HepG2 (cell line): ENCODE results near the gene DYRK2. TPM values are rescaled to one million over a fixed set of nuclear protein-coding genes. Genes with fewer than 3 reads are reported as not detected.

Source experiments
- CC2D1A ChIP-seq: sonication (generic); formaldehyde crosslinking; IDR thresholded peaks from 2 replicates; pipeline ENCODE4 v1.8.1; 2023; ENCODE audit warnings: mild to moderate bottlenecking, missing genetic modification reagents
- DZIP1 ChIP-seq: sonication (generic); formaldehyde crosslinking; IDR thresholded peaks from 2 replicates; pipeline ENCODE4 v1.5.0; 2020; ENCODE audit warnings: mild to moderate bottlenecking, missing genetic modification reagents
- MYC ChIP-seq: sonication (generic); formaldehyde crosslinking; IDR thresholded peaks from 2 replicates; pipeline ENCODE4 v1.9.0; 2021; ENCODE audit warnings: missing genetic modification reagents, borderline replicate concordance
- YEATS4 ChIP-seq: sonication (generic); formaldehyde crosslinking; IDR thresholded peaks from 2 replicates; pipeline ENCODE4 v1.4.0; 2020; ENCODE audit warnings: missing genetic modification reagents, borderline replicate concordance
- ZC3H4 ChIP-seq: sonication (generic); formaldehyde crosslinking; IDR thresholded peaks from 2 replicates; pipeline ENCODE4 v1.4.0; 2020; ENCODE audit warnings: missing genetic modification reagents, borderline replicate concordance
- ZNF354B ChIP-seq: sonication (generic); formaldehyde crosslinking; IDR thresholded peaks from 2 replicates; pipeline ENCODE4 v1.8.0; 2022; ENCODE audit warnings: mild to moderate bottlenecking, missing genetic modification reagents
- ZNF652 ChIP-seq: IDR thresholded peaks from 2 replicates; pipeline ENCODE4 v1.6.1; 2016; ENCODE audit warnings: low read depth, borderline replicate concordance
- ZNF768 ChIP-seq: sonication (generic); formaldehyde crosslinking; IDR thresholded peaks from 2 replicates; pipeline ENCODE4 v1.4.0; 2020; ENCODE audit warnings: missing genetic modification reagents
- polyA plus RNA-seq, 8 experiments: library from polyadenylated mRNA; depleted of rRNA in 3 of 8; stranded (reverse) in 7 of 8; unstranded in 1 of 8; fragments of >200 nt; fragmentation: Illumina TruSeq in 4 of 8; extraction: Trizol in 4 of 8; gene quantifications; 2 replicates each; pipeline versions ENCODE4 v1.2.1 to v1.2.3, GENCODE V29; 2011 to 2016; ENCODE audit warnings: low read depth in 4 of 8, missing spikeins in 1 of 8, mixed read lengths in 1 of 8; ENCODE audit not compliant: insufficient read depth in 1 of 8
- total RNA-seq, 5 experiments: library from RNA; depleted of rRNA; stranded (reverse); fragments of >200 nt; fragmentation: Illumina TruSeq; extraction: Trizol; gene quantifications; 2 replicates each; pipeline ENCODE4 v1.2.3, GENCODE V29; 2016; ENCODE audit warnings: low read depth in 1 of 5
- TF ChIP-seq, protein P1 (sequence below): IDR thresholded peaks from 2 replicates; pipeline ENCODE4 v1.6.1; 2016; ENCODE audit warnings: low read depth, missing genetic modification reagents, missing compliant biosample characterization
- TF ChIP-seq, protein P2 (sequence below): sonication (generic); formaldehyde crosslinking; IDR thresholded peaks from 2 replicates; pipeline ENCODE4 v1.9.0; 2021; ENCODE audit warnings: missing genetic modification reagents, mild to moderate bottlenecking, borderline replicate concordance
- TF ChIP-seq, protein P3 (sequence below): sonication (generic); formaldehyde crosslinking; IDR thresholded peaks from 2 replicates; pipeline ENCODE4 v1.8.1; 2023; ENCODE audit warnings: mild to moderate bottlenecking, inconsistent platforms, moderate library complexity, missing genetic modification reagents, borderline replicate concordance
- TF ChIP-seq, protein P4 (sequence below): sonication (generic); formaldehyde crosslinking; IDR thresholded peaks from 2 replicates; pipeline ENCODE4 v1.5.1; 2020; ENCODE audit warnings: mild to moderate bottlenecking, missing genetic modification reagents, moderate library complexity

Gene DYRK2
- total and polyA plus RNA-seq, 2 of the 13 experiments (the other 11 are each of a cell fraction or from before 2014, with no cell fraction given): 8.2 to 11.5 TPM

DNA sequence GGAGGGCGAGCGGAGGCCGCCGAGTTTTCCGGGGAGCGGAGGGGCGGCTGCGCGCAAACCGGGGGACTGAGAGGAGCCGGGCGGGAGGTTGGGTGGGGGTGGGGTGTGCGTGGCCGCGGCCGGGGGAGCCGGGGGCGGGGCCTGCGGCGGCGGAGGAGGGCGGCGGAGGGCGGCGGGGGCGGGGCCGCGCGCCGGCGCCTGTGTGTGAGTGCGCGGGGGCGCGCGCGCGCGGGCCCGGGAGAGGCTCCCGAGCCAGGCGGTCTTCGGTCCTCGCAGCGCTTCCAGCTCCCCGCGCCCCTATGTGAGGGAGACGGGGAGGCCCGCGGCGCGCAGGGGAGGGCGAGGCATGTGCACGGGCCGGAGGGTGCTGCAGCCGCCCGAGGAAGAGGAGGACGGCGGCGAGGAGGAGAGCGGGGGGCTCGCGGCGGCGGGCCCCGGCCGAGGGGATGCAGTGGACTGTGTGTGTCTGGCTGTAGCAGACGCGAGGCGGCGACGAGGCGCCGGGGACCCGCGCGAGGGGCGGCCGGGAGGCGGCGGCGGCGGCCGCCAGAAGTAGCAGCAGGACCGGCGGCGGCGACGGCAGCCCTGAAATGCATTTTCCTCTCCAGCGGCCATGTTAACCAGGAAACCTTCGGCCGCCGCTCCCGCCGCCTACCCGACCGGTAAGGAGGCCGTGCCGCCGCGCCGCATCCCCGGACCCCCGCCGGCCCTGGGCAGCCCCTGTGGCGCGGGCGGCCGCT, at the start of gene DYRK2 (continued):
- TF ChIP-seq DZIP1: 0 out of 2 replicates have a peak, but pooled peaks have one; percentile 36
- TF ChIP-seq, protein P1, sequence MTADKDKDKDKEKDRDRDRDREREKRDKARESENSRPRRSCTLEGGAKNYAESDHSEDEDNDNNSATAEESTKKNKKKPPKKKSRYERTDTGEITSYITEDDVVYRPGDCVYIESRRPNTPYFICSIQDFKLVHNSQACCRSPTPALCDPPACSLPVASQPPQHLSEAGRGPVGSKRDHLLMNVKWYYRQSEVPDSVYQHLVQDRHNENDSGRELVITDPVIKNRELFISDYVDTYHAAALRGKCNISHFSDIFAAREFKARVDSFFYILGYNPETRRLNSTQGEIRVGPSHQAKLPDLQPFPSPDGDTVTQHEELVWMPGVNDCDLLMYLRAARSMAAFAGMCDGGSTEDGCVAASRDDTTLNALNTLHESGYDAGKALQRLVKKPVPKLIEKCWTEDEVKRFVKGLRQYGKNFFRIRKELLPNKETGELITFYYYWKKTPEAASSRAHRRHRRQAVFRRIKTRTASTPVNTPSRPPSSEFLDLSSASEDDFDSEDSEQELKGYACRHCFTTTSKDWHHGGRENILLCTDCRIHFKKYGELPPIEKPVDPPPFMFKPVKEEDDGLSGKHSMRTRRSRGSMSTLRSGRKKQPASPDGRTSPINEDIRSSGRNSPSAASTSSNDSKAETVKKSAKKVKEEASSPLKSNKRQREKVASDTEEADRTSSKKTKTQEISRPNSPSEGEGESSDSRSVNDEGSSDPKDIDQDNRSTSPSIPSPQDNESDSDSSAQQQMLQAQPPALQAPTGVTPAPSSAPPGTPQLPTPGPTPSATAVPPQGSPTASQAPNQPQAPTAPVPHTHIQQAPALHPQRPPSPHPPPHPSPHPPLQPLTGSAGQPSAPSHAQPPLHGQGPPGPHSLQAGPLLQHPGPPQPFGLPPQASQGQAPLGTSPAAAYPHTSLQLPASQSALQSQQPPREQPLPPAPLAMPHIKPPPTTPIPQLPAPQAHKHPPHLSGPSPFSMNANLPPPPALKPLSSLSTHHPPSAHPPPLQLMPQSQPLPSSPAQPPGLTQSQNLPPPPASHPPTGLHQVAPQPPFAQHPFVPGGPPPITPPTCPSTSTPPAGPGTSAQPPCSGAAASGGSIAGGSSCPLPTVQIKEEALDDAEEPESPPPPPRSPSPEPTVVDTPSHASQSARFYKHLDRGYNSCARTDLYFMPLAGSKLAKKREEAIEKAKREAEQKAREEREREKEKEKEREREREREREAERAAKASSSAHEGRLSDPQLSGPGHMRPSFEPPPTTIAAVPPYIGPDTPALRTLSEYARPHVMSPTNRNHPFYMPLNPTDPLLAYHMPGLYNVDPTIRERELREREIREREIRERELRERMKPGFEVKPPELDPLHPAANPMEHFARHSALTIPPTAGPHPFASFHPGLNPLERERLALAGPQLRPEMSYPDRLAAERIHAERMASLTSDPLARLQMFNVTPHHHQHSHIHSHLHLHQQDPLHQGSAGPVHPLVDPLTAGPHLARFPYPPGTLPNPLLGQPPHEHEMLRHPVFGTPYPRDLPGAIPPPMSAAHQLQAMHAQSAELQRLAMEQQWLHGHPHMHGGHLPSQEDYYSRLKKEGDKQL (CRISPR knock-in tag): no peak
- TF ChIP-seq, protein P2, sequence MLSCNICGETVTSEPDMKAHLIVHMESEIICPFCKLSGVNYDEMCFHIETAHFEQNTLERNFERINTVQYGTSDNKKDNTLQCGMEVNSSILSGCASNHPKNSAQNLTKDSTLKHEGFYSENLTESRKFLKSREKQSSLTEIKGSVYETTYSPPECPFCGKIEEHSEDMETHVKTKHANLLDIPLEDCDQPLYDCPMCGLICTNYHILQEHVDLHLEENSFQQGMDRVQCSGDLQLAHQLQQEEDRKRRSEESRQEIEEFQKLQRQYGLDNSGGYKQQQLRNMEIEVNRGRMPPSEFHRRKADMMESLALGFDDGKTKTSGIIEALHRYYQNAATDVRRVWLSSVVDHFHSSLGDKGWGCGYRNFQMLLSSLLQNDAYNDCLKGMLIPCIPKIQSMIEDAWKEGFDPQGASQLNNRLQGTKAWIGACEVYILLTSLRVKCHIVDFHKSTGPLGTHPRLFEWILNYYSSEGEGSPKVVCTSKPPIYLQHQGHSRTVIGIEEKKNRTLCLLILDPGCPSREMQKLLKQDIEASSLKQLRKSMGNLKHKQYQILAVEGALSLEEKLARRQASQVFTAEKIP: no peak
- TF ChIP-seq, protein P3, sequence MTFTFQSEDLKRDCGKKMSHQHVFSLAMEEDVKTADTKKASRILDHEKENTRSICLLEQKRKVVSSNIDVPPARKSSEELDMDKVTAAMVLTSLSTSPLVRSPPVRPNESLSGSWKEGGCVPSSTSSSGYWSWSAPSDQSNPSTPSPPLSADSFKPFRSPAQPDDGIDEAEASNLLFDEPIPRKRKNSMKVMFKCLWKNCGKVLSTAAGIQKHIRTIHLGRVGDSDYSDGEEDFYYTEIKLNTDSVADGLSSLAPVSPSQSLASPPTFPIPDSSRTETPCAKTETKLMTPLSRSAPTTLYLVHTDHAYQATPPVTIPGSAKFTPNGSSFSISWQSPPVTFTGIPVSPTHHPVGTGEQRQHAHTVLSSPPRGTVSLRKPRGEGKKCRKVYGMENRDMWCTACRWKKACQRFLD (CRISPR knock-in tag): no peak
- TF ChIP-seq MYC (CRISPR knock-in tag): peak; percentile 72; the same call in 1 of the 2 replicates
- TF ChIP-seq ZNF768: peak; percentile 61; the same call in 1 of the 2 replicates
- TF ChIP-seq YEATS4: peak; percentile 81
- TF ChIP-seq ZC3H4 (CRISPR knock-in tag): no peak
- TF ChIP-seq, protein P4, sequence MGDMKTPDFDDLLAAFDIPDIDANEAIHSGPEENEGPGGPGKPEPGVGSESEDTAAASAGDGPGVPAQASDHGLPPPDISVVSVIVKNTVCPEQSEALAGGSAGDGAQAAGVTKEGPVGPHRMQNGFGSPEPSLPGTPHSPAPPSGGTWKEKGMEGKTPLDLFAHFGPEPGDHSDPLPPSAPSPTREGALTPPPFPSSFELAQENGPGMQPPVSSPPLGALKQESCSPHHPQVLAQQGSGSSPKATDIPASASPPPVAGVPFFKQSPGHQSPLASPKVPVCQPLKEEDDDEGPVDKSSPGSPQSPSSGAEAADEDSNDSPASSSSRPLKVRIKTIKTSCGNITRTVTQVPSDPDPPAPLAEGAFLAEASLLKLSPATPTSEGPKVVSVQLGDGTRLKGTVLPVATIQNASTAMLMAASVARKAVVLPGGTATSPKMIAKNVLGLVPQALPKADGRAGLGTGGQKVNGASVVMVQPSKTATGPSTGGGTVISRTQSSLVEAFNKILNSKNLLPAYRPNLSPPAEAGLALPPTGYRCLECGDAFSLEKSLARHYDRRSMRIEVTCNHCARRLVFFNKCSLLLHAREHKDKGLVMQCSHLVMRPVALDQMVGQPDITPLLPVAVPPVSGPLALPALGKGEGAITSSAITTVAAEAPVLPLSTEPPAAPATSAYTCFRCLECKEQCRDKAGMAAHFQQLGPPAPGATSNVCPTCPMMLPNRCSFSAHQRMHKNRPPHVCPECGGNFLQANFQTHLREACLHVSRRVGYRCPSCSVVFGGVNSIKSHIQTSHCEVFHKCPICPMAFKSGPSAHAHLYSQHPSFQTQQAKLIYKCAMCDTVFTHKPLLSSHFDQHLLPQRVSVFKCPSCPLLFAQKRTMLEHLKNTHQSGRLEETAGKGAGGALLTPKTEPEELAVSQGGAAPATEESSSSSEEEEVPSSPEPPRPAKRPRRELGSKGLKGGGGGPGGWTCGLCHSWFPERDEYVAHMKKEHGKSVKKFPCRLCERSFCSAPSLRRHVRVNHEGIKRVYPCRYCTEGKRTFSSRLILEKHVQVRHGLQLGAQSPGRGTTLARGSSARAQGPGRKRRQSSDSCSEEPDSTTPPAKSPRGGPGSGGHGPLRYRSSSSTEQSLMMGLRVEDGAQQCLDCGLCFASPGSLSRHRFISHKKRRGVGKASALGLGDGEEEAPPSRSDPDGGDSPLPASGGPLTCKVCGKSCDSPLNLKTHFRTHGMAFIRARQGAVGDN (CRISPR knock-in tag): peak; percentile 6; the same call in 1 of the 2 replicates
- TF ChIP-seq ZNF652 (CRISPR knock-in tag): no peak
- no peak for TF ChIP-seq CC2D1A (CRISPR knock-in tag)
- TF ChIP-seq ZNF354B (CRISPR knock-in tag): no peak
